LNCAP (cell line): ENCODE measurements around the gene ADAM12.

Source experiments
- TF ChIP-seq, protein P1 (sequence below): fragments of 450-650 bp; IDR thresholded peaks from 2 replicates; pipeline ENCODE4 v1.5.1; 2017; ENCODE audit warnings: mild to moderate bottlenecking

Gene ADAM12

GRCh38 chr10:126075009-126075408, 313.3 kb downstream of the ADAM12 start:
- TF ChIP-seq, protein P1, sequence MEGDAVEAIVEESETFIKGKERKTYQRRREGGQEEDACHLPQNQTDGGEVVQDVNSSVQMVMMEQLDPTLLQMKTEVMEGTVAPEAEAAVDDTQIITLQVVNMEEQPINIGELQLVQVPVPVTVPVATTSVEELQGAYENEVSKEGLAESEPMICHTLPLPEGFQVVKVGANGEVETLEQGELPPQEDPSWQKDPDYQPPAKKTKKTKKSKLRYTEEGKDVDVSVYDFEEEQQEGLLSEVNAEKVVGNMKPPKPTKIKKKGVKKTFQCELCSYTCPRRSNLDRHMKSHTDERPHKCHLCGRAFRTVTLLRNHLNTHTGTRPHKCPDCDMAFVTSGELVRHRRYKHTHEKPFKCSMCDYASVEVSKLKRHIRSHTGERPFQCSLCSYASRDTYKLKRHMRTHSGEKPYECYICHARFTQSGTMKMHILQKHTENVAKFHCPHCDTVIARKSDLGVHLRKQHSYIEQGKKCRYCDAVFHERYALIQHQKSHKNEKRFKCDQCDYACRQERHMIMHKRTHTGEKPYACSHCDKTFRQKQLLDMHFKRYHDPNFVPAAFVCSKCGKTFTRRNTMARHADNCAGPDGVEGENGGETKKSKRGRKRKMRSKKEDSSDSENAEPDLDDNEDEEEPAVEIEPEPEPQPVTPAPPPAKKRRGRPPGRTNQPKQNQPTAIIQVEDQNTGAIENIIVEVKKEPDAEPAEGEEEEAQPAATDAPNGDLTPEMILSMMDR: no peak

GRCh38 chr10:126074291-126074690, 314.0 kb downstream of the ADAM12 start:
- TF ChIP-seq, protein P1: no peak

- TF ChIP-seq, protein P1: no peak
Observed at GRCh38 chr10:126073606-126074005, 314.7 kb downstream of the ADAM12 start.

DNA sequence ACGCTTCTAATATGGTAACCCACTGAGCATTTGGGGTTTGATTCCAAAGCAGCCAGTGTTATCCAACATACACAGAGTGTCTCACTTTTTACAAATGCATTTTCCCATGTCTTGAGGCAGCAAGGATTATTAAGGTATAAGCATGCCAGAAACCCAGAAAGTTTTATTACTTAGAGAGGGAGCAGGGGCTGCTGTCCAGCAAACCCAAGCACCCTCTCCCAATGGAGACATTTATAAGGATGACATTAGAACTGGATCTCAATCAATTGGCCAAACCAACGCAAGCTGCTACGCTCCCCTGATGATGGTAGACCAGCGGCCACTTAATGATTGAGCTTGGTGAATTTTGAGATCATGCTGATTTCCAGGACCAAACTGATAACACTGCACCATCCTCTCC, 315.7 kb downstream of the ADAM12 start:
- TF ChIP-seq, protein P1: no peak

- TF ChIP-seq, protein P1: no peak
Observed at GRCh38 chr10:126070476-126071215, 317.6 kb downstream of the ADAM12 start.

DNA sequence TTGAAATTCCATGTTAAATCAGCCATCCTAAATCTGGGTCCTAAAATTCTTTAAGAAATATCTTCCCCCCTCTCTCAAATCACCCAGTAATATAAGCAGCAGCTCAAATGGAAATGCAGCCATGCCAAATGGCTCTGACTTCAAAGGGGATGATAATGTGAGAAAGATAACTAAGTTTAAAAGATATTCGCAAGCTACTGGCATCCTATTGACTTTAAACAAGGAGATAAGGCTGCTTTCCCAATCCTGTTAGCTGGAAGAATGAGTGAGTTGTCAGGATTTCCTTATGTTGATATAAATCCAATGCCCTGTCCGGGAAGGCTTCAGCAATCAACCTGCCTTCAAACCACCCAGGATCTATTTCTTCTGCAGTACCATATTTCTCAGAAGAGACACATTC, 320.0 kb downstream of the ADAM12 start:
- TF ChIP-seq, protein P1: no peak

DNA sequence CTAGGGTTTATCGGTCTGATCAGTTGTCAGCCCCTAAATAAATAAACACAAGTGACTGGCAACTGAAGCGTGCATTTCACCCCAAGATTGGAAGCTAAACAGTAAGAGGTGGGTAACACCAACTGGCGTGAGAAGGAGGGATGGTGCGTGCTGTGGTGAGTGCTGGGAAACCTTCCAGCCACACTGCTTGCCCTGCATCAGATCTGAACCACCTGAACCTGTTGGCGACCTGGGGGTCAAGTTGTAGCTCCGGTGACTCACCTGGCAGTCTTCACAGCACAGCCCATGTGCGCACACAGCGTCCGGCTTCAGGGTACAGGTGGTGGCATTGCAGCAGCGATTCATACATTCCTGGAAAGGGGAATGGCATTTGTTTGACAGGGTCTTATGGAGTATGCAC, 321.8 kb downstream of the ADAM12 start:
- TF ChIP-seq, protein P1: no peak
